Endothelial cell of umbilical vein (primary cell): ENCODE measurements around the gene SELE. TPM values are rescaled to one million over a fixed set of nuclear protein-coding genes. Genes with fewer than 3 reads are reported as not detected.

Experiments
- BruUV-seq: library from RNA; stranded (reverse); fragments of 400-500 nt; replicated peaks from 2 replicates; lab custom pipeline; 2021; lab: Mats Ljungman, UMichigan
- CTCF ChIA-PET: fragments of 300-600, 350-600 bp; sonication (Branson Sonifier 250); formaldehyde crosslinking; loops from one replicate; lab custom pipeline; 2021; ENCODE audit warnings: antibody characterized with exemption, inconsistent platforms; lab: Charles Lee
- POLR2A ChIA-PET: fragments of 300-600, 350-600 bp; sonication (Branson Sonifier 250); formaldehyde crosslinking; loops from one replicate; lab custom pipeline; 2021; ENCODE audit warnings: antibody characterized with exemption, inconsistent platforms; lab: Charles Lee
- DNase-seq: peaks from one replicate; pipeline ENCODE4 v3.0.0-alpha.2; 2011; ENCODE audit warnings: low read depth, low spot score
- FAIRE-seq: peaks from 2 replicates; lab custom pipeline; 2011; peaks lifted over from hg19 to GRCh38; lab: Jason Lieb, UNC
- H2AFZ ChIP-seq: 2 replicates; pipeline ENCODE4 v1.6.0; 2012; ENCODE audit warnings: low read depth, low read length, control low read depth, inconsistent platforms
- H3K27ac ChIP-seq: 2 replicates; pipeline ENCODE4 v1.5.1; 2011; ENCODE audit warnings: low read depth, mild to moderate bottlenecking, control low read depth, low read length, moderate library complexity; ENCODE audit not compliant: insufficient read depth
- H3K27me3 ChIP-seq, 2 experiments: 2 replicates each; pipeline versions ENCODE4 v1.6.0 to v1.6.1; 2011; ENCODE audit warnings: low read length in 2 of 2, mixed read lengths in 1 of 2; ENCODE audit not compliant: control insufficient read depth in 2 of 2, insufficient read depth in 2 of 2
- H3K36me3 ChIP-seq, 2 experiments: 2 replicates in 1 of 2; 3 replicates in 1 of 2; pipeline ENCODE4 v1.5.1; 2011; ENCODE audit warnings: low read length in 2 of 2, mild to moderate bottlenecking in 1 of 2, moderate library complexity in 1 of 2; ENCODE audit not compliant: control insufficient read depth in 2 of 2, insufficient read depth in 2 of 2; ENCODE audit errors: extremely low read depth in 1 of 2
- H3K4me1 ChIP-seq: 3 replicates; pipeline ENCODE4 v1.5.1; 2011; ENCODE audit warnings: mild to moderate bottlenecking, low read length; ENCODE audit not compliant: control insufficient read depth, insufficient read depth; ENCODE audit errors: extremely low read depth
- H3K4me2 ChIP-seq: 2 replicates; pipeline ENCODE4 v1.6.1; 2011; ENCODE audit warnings: low read length, control low read depth, mixed read lengths; ENCODE audit not compliant: insufficient read depth
- H3K4me3 ChIP-seq, 3 experiments: fragments of 200-600 bp in 1 of 3; sonication (generic), shearing (Covaris generic) in 1 of 3; replicated peaks in 1 of 3; 2 replicates each; pipeline ENCODE4 v1.5.1; 2011 to 2016; ENCODE audit warnings: control low read depth in 3 of 3, low read length in 3 of 3, mild to moderate bottlenecking in 2 of 3, inconsistent platforms in 1 of 3, low read depth in 1 of 3, moderate library complexity in 1 of 3; ENCODE audit not compliant: insufficient read depth in 1 of 3
- H3K79me2 ChIP-seq: 2 replicates; pipeline ENCODE4 v1.6.0; 2012; ENCODE audit warnings: low read length, inconsistent platforms; ENCODE audit not compliant: control insufficient read depth, insufficient read depth
- H3K9ac ChIP-seq: replicated peaks from 2 replicates; pipeline ENCODE3; 2011; ENCODE audit warnings: low read length, control low read depth; ENCODE audit not compliant: insufficient read depth; ENCODE audit errors: extremely low read depth
- H3K9me1 ChIP-seq: replicated peaks from 3 replicates; pipeline ENCODE4 v1.6.0; 2011; ENCODE audit warnings: mild to moderate bottlenecking, low read length; ENCODE audit not compliant: control insufficient read depth, insufficient read depth; ENCODE audit errors: extremely low read depth
- H3K9me3 ChIP-seq: replicated peaks from 2 replicates; pipeline ENCODE4 v1.5.1; 2012; ENCODE audit warnings: low read length, inconsistent platforms; ENCODE audit not compliant: control insufficient read depth, insufficient read depth
- H4K20me1 ChIP-seq: replicated peaks from 2 replicates; pipeline ENCODE3; 2011; ENCODE audit warnings: mild to moderate bottlenecking, low read length; ENCODE audit not compliant: control insufficient read depth, insufficient read depth; ENCODE audit errors: extremely low read depth
- FOS ChIP-seq: IDR thresholded peaks from 2 replicates; pipeline ENCODE4 v1.6.1; 2011; ENCODE audit warnings: mild to moderate bottlenecking, low read length, moderate library complexity, borderline replicate concordance; ENCODE audit not compliant: insufficient read depth
- GATA2 ChIP-seq: IDR thresholded peaks from 2 replicates; pipeline ENCODE4 v1.7.0; 2011; ENCODE audit warnings: low read depth, mild to moderate bottlenecking, moderate library complexity, mixed read lengths, low read length; ENCODE audit not compliant: insufficient read length, insufficient read depth
- JUN ChIP-seq: IDR thresholded peaks from 2 replicates; pipeline ENCODE4 v1.6.1; 2011; ENCODE audit warnings: borderline replicate concordance, low read depth; ENCODE audit not compliant: insufficient read length, insufficient read depth
- MYC ChIP-seq: IDR thresholded peaks from one replicate; pipeline ENCODE4 v1.6.1; 2011; ENCODE audit warnings: mild to moderate bottlenecking, low read depth, low read length
- POLR2A ChIP-seq: IDR thresholded peaks from 2 replicates; pipeline ENCODE4 v1.6.1; 2012; ENCODE audit warnings: low read depth, mild to moderate bottlenecking, control low read depth, low read length
- POLR2AphosphoS5 ChIP-seq: IDR thresholded peaks from 2 replicates; pipeline ENCODE4 v1.6.1; 2012; ENCODE audit warnings: low read depth, mild to moderate bottlenecking, control low read depth, low read length, moderate library complexity; ENCODE audit not compliant: insufficient read depth
- dilution Hi-C: fragments of 300-500 bp; cut with MboI; formaldehyde crosslinking; loops from one replicate; pipeline ENCODE4 v1.15.0; 2019; ENCODE audit warnings: low sequenced_read_pairs; ENCODE audit not compliant: extremely low pct_ligation_motif_present
- intact Hi-C: fragments of 100-400 bp; cut with micrococcal nuclease; formaldehyde crosslinking; loops from one replicate; pipeline ENCODE4 v1.10.0; 2022
- polyA plus RNA-seq, 4 experiments: library from polyadenylated mRNA; depleted of rRNA in 3 of 4; stranded (reverse) in 3 of 4; unstranded in 1 of 4; fragments of >200 nt; gene quantifications; 2 replicates each; pipeline versions ENCODE4 v1.2.1 to v1.2.3, GENCODE V29; 2011 to 2012; ENCODE audit warnings: missing spikeins in 1 of 4
- total RNA-seq: library from RNA; stranded (reverse); gene quantifications from 2 replicates; pipeline ENCODE4 v1.2.3, GENCODE V29; 2021
- TF ChIP-seq, protein P1 (sequence below): IDR thresholded peaks from 2 replicates; pipeline ENCODE4 v1.6.1; 2011; ENCODE audit not compliant: insufficient read depth, insufficient read length

SELE gene
- total and polyA plus RNA-seq, 2 donors (not counting 3 experiments of a cell fraction or from before 2014, with no cell fraction given), result 1.5 to 4.7 TPM

DNA sequence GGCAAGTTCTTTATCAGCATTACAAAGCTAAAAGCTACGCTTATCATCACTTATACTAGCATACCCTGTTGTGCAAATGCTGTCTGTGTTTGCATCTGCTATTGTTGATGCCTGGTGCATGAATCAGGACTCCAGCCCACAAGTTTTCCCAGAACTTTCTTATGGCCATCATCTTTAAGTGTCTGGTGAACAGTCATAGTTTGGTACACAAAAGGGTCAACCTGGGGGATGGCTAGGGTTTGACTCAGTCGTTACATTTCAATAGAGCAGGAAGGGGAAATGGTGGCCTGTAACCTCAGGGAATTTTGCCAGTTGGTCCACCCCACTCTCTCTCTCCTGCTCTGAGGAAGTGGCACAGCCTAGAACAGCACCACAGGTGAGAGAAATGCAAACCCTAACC, 57.9 kb downstream of the SELE start:
- H3K9me1 ChIP-seq, result no peaks in the 10 kb centered on the region
- no peaks in the 10 kb centered on the region for H3K9me3 ChIP-seq
- peak; percentile 80 for TF ChIP-seq POLR2AphosphoS5
- TF ChIP-seq FOS, result peak; percentile 99
- peak; percentile 58 for TF ChIP-seq JUN
- TF ChIP-seq GATA2, result peak; percentile 95
- TF ChIP-seq POLR2A, result peak; percentile 55
- TF ChIP-seq MYC, result no peak
- TF ChIP-seq, protein P1, sequence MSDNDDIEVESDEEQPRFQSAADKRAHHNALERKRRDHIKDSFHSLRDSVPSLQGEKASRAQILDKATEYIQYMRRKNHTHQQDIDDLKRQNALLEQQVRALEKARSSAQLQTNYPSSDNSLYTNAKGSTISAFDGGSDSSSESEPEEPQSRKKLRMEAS, result no peak
- H3K4me2 ChIP-seq, result peak overlapping the region; percentile 44
- H3K36me3 ChIP-seq, result no peaks in the 10 kb centered on the region
- no peak overlapping the region for H2AFZ ChIP-seq
- BruUV-seq, result no TSS peak
- dilution Hi-C loops, result no loop called here
- peak overlapping the region; percentile 34 for H3K27ac ChIP-seq
- DNase-seq, result peak; percentile 93
- no peak overlapping the region for H3K9ac ChIP-seq
- no peaks in the 10 kb centered on the region for H3K27me3 ChIP-seq
- POLR2A ChIA-PET, result interaction anchor here (1.3 kb wide), 1 partner anchor 119 kb away, joined by 4 read pairs; the partner anchor contains the start of gene METTL18
- no peaks in the 10 kb centered on the region for H4K20me1 ChIP-seq
- H3K79me2 ChIP-seq, result no peaks in the 10 kb centered on the region
- H3K4me3 ChIP-seq, result no peak overlapping the region
- peaks cover 29% of the 10 kb centered on the region for H3K4me1 ChIP-seq
- CTCF ChIA-PET, result interaction anchor here (1.0 to 2.5 kb wide), 8 partner anchors 14 to 134 kb away, joined by 3 to 15 read pairs (median 4); no protein-coding TSS in a partner anchor
- intact Hi-C loops, result loop anchor here (1.0 kb wide), 2 partner anchors 36 to 75 kb away; no protein-coding TSS in a partner anchor
- peak; percentile 89 for FAIRE-seq

Other genes starting within 250 kb of the SELE start
- gene SLC19A2, start 248.1 kb downstream of the SELE start, total RNA-seq, result 5.4 and 7.0 TPM in 2 replicates
- 5.2 and 5.3 TPM in 2 replicates for gene SLC19A2, start 248.1 kb downstream of the SELE start, polyA plus RNA-seq
- not detected in 2 replicates for gene F5, start 147.6 kb downstream of the SELE start, total RNA-seq
- not detected in 2 replicates for gene F5, start 147.6 kb downstream of the SELE start, polyA plus RNA-seq
- 0.48 and 1.3 TPM in 2 replicates for gene SELP, start 104.0 kb downstream of the SELE start, total RNA-seq
- gene SELP, start 104.0 kb downstream of the SELE start, polyA plus RNA-seq, result 1.6 and 1.9 TPM in 2 replicates
- gene SELL, start 22.5 kb downstream of the SELE start, total RNA-seq, result 0.67 and 1.8 TPM in 2 replicates
- 0.68 and 0.73 TPM in 2 replicates for gene SELL, start 22.5 kb downstream of the SELE start, polyA plus RNA-seq
- 6.6 TPM in 2 replicates for gene METTL18, start 60.8 kb upstream of the SELE start, total RNA-seq
- gene METTL18, start 60.8 kb upstream of the SELE start, polyA plus RNA-seq, result 0.49 and 1.1 TPM in 2 replicates
- 5.6 and 6.2 TPM in 2 replicates for gene SCYL3, start 159.8 kb upstream of the SELE start, total RNA-seq
- gene SCYL3, start 159.8 kb upstream of the SELE start, polyA plus RNA-seq, result 2.7 and 3.3 TPM in 2 replicates